Retinal pigment epithelial cell (primary cell): ENCODE results near the gene AAK1.
"Not testable (repeated sequence)": the region's sequence is repeated elsewhere in the genome, so short reads cannot be mapped to it uniquely, and the experiment has no call there.

Source experiments
- DNase-seq: peaks from one replicate; pipeline ENCODE4 v3.0.0-alpha.2; 2010; ENCODE audit warnings: low read depth
- H3K4me3 ChIP-seq: 2 replicates; pipeline ENCODE4 v1.5.1; 2011; ENCODE audit warnings: mild to moderate bottlenecking, low read length, control low read depth, moderate library complexity
- TF ChIP-seq, protein P1 (sequence below): conservative IDR thresholded peaks from 2 replicates; pipeline ENCODE4 v1.5.1; 2011; ENCODE audit warnings: low read depth, low read length, control low read depth, inconsistent platforms

AAK1 gene

DNA sequence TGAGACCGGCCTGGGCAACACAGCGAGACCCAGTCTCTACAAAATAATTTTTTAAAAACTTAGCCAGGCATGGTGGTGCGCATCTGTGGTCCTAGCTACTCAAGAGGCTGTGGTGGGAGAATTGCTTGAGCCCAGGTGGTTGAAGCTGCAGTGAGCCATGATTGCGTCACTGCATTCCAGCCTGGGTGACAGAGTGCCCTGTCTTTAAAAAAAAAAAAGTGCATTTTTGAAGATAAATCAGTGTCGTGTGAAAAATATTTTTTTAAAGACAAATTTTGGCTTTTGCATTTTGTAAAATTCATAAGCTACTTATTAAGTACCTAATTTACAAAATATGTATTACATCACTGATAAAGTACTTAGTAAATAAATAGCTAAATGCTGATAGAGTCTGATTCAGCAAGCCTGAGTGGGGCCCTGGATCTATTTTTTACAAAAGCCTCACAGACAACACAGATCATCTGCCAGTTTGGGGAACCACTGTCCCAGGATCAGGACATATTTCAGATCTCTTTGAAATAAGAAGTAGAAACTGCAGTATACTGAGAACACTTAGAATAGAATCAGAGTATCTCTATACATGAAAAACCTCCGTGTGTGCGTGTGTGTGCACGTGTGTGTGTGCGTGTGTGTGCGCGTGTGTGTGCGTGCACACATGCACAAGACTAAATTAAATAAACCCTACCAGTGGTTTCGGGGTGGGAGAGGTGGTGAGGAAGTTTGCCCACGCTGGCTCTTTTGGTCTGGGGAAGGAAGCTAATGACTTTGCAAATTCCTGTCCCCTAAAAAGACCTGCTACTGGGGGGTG lies 61.6 kb downstream of the AAK1 start:
- no peak overlapping the region for H3K4me3 ChIP-seq
- TF ChIP-seq, protein P1, sequence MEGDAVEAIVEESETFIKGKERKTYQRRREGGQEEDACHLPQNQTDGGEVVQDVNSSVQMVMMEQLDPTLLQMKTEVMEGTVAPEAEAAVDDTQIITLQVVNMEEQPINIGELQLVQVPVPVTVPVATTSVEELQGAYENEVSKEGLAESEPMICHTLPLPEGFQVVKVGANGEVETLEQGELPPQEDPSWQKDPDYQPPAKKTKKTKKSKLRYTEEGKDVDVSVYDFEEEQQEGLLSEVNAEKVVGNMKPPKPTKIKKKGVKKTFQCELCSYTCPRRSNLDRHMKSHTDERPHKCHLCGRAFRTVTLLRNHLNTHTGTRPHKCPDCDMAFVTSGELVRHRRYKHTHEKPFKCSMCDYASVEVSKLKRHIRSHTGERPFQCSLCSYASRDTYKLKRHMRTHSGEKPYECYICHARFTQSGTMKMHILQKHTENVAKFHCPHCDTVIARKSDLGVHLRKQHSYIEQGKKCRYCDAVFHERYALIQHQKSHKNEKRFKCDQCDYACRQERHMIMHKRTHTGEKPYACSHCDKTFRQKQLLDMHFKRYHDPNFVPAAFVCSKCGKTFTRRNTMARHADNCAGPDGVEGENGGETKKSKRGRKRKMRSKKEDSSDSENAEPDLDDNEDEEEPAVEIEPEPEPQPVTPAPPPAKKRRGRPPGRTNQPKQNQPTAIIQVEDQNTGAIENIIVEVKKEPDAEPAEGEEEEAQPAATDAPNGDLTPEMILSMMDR: no peak
- no peak for DNase-seq

DNA sequence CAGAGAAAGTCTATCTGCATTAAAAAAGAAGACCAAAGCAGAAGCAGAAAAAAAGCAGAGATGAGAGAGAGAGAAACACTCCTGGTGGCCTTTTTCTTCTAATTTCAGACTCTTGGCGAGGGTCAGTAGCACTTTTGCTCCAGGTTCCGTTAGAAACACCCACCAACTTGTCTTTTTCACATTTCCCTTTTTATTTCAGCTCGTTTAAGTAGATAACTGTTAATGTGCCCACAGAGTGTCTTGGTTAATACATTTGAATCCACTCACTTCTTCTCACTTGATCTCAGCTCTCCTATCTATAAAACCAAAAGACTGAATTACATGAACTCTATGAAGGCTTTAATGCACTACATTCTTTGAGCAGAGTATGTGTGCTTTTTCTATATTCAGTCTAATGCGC lies 63.1 kb downstream of the AAK1 start:
- no peak for DNase-seq
- TF ChIP-seq, protein P1: no peak
- H3K4me3 ChIP-seq: no peak overlapping the region

DNA sequence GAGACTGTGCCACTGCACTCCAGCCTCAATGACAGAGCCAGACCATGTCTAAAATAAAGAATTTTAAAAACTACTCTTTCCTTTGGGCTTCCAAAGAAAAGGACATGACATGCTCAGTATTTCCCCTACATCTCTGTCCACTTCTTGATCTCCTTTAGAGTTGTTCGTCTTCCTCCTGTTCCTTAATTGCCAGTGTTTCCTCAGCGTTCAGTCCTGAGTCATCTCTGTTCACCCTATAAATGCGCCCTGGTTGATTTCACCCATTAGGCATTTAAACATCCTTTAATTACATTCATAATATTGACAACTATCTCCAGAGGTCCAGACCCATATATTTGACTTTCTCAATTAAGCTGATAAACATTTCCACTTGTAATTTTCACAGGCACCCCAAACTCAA lies 64.0 kb downstream of the AAK1 start:
- DNase-seq: no peak
- TF ChIP-seq, protein P1: no peak
- H3K4me3 ChIP-seq: no peak overlapping the region

DNA sequence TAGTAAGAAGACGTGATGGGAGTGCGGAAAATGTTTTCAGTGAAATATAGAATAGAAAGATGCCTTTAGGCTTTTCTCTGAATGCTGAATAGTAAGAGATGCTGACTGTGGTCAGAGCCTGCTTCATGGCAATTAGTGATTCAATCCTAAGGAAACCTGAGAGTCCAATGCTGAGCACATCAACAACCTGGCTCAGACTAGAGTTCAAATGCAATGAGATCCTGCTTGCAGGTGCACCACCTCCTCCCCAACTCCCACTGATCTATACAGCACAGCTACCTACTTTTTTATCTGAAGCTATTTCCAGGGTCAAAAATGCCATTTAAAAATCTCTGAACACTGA lies 65.4 kb downstream of the AAK1 start:
- DNase-seq: no peak
- H3K4me3 ChIP-seq: no peak overlapping the region
- TF ChIP-seq, protein P1: no peak

DNA sequence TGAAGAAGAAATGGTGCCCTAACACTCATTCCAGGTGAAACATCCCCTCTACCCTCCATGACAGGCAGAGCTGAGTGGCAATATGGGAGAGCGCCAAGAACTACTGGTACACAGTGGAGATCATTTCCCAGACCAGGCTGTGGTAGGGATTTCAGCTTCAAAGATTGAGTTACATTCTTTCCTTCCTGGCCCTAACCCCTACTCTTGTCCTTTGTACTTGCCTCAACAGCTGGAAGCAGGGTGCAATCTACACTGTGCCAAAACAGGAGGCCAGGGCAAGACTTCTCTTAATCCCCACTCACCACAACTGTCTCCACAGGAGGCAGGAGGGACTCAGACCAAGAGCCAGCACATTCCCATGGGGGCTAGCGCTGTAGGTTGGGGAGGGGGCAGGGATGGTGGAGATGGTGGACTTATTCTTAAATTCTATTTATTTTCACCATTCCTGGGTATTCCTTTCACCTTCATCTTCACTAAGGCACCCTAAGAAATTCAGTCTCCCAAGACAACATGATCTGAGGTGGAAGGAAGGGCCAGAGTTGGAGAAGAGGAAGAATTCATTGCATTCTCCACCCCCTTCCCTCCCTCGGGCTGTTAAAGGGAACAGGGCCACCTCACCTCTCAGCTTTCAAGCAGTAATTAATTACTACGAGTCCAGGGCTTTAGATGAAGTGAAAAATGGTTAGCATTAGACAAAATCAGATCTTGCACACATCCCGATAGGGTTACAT lies 65.9 kb downstream of the AAK1 start:
- TF ChIP-seq, protein P1: no peak
- DNase-seq: no peak
- no peak overlapping the region for H3K4me3 ChIP-seq

DNA sequence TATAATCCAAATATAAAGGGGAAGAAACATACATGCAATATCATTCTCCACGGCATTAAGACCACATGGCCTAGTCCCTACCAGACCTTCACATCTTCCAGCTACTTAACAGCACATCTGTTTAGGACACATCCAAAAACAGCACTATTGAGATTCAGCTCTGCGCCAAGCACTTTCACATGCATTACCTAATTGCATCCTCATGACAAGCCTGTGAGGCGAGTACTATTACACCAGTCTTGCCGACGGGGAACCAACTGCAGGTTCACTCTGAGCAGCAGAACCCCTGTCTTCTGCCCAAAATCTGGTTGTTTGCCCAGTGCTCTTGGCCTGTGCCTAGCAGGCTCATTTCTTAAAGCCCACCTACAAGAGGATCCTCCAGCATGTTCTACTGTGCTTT lies 66.7 kb downstream of the AAK1 start:
- DNase-seq: no peak
- TF ChIP-seq, protein P1: no peak

DNA sequence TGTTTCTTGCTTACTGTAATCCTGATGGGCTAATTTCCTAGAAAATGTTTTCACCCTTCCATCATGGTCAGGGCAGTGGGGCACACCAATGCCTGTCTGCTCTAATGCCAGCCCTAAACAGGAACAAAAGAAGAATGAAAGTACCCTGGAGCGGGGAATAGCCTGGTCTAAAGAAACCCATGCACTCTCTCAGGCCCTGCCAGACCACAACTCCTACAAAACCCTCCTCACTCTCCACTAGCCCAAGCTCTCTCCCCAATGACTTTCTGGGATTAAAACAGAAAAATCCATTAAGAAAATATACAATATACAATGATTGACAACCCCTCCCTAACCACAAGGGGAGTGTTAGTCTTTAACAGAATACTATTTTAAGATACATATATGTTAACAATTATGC lies 67.6 kb downstream of the AAK1 start:
- H3K4me3 ChIP-seq: no peak overlapping the region
- TF ChIP-seq, protein P1: no peak
- no peak for DNase-seq

More for the DNA sequence above, 66.7 kb downstream of the AAK1 start:
- H3K4me3 ChIP-seq: no peak overlapping the region

DNA sequence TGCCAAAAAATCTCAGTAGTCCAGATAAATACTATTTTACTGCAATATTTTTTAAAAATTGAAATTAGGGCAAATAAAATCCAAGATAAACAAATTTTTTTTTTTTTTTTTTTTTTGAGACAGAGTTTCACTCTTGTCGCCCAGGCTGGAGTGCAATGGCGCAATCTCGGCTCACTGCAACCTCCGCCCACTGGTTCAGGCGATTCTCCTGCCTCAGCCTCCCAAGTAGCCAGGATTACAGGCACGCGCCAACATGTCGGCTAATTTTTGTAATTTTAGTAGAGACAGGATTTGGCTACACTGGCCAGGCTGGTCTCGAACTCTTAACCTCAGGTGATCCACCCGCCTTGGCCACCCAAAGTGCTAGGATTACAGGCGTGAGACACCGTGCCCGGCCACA lies 68.2 kb downstream of the AAK1 start:
- H3K4me3 ChIP-seq, DNase-seq: not testable (repeated sequence)
